ENCODE data around the gene PPP5C.
A peak's percentile ranks its signal among the peaks of the same experiment; 100 is the strongest.

The PPP5C gene

GRCh38 chr19:46383171-46383815 is 36.4 kb downstream of the PPP5C start:
- H3K4me1 Mint-ChIP-seq, result no peaks in the 10 kb centered on the region
- ATAC-seq, result no peak
- no peak overlapping the region for H3K4me3 Mint-ChIP-seq
- peaks cover 94% of the 10 kb centered on the region for H3K36me3 Mint-ChIP-seq
- no peak for DNase-seq (ENCODE audit: low spot score in 2 of 2)
- H3K27ac Mint-ChIP-seq, result no peak overlapping the region
- H3K9me3 Mint-ChIP-seq, result no peaks in the 10 kb centered on the region

- DNase-seq (ENCODE audit: low spot score in 2 of 2), result no peak
- Mint-ChIP-seq H3K4me3 (no peak overlapping the region), H3K36me3 (peaks cover 94% of the 10 kb centered on the region), H3K9me3 (no peaks in the 10 kb centered on the region), H3K4me1 (no peaks in the 10 kb centered on the region), H3K27ac (no peak overlapping the region)
- no peak for ATAC-seq
Measured at GRCh38 chr19:46383846-46384245, 37.0 kb downstream of the PPP5C start.

- peaks cover 94% of the 10 kb centered on the region for H3K36me3 Mint-ChIP-seq
- ATAC-seq (no peak), DNase-seq (ENCODE audit: low spot score in 2 of 2) (no peak)
- no peak overlapping the region for H3K27ac Mint-ChIP-seq
- no peaks in the 10 kb centered on the region for H3K4me1 Mint-ChIP-seq
- no peaks in the 10 kb centered on the region for H3K9me3 Mint-ChIP-seq
- H3K4me3 Mint-ChIP-seq, result no peak overlapping the region
Measured at GRCh38 chr19:46384396-46384795, 37.5 kb downstream of the PPP5C start.

- H3K4me3 Mint-ChIP-seq, result no peak overlapping the region
- no peaks in the 10 kb centered on the region for H3K9me3 Mint-ChIP-seq
- no peak for ATAC-seq
- H3K27ac Mint-ChIP-seq, result no peak overlapping the region
- peaks cover 91% of the 10 kb centered on the region for H3K36me3 Mint-ChIP-seq
- DNase-seq (ENCODE audit: low spot score in 2 of 2), result no peak
- H3K4me1 Mint-ChIP-seq, result no peaks in the 10 kb centered on the region
Measured at GRCh38 chr19:46385636-46386035, 38.7 kb downstream of the PPP5C start.

GRCh38 chr19:46386151-46386550 is 39.3 kb downstream of the PPP5C start:
- Mint-ChIP-seq H3K27ac (no peak overlapping the region), H3K9me3 (no peaks in the 10 kb centered on the region), H3K4me3 (no peak overlapping the region), H3K4me1 (no peaks in the 10 kb centered on the region), H3K36me3 (peaks cover 91% of the 10 kb centered on the region)
- no peak for ATAC-seq
- DNase-seq (ENCODE audit: low spot score in 2 of 2), result no peak

GRCh38 chr19:46386996-46387712 is 40.3 kb downstream of the PPP5C start:
- DNase-seq (ENCODE audit: low spot score in 2 of 2), result no peak
- H3K9me3 Mint-ChIP-seq, result no peaks in the 10 kb centered on the region
- H3K27ac Mint-ChIP-seq, result no peak overlapping the region
- no peaks in the 10 kb centered on the region for H3K4me1 Mint-ChIP-seq
- H3K4me3 Mint-ChIP-seq, result no peak overlapping the region
- ATAC-seq, result no peak
- H3K36me3 Mint-ChIP-seq, result peaks cover 88% of the 10 kb centered on the region

- Mint-ChIP-seq H3K9me3 (no peaks in the 10 kb centered on the region), H3K27ac (no peak overlapping the region), H3K4me3 (no peak overlapping the region), H3K36me3 (peaks cover 87% of the 10 kb centered on the region), H3K4me1 (no peaks in the 10 kb centered on the region)
- DNase-seq (ENCODE audit: low spot score in 2 of 2) (no peak), ATAC-seq (no peak)
Measured at GRCh38 chr19:46387713-46388130, 40.8 kb downstream of the PPP5C start.

- DNase-seq (ENCODE audit: low spot score in 2 of 2) (no peak), ATAC-seq (no peak)
- Mint-ChIP-seq H3K4me3 (no peak overlapping the region), H3K9me3 (no peaks in the 10 kb centered on the region), H3K27ac (no peak overlapping the region), H3K36me3 (peaks cover 80% of the 10 kb centered on the region), H3K4me1 (no peaks in the 10 kb centered on the region)
Measured at GRCh38 chr19:46388311-46389095, 41.6 kb downstream of the PPP5C start.

- Mint-ChIP-seq H3K27ac (peak overlapping the region; percentile 43), H3K4me3 (no peak overlapping the region), H3K9me3 (no peaks in the 10 kb centered on the region), H3K36me3 (peaks cover 69% of the 10 kb centered on the region), H3K4me1 (peaks cover 5% of the 10 kb centered on the region)
- ATAC-seq (no peak), DNase-seq (ENCODE audit: low spot score in 2 of 2) (no peak)
Measured at GRCh38 chr19:46390121-46390858, 43.4 kb downstream of the PPP5C start.

- Mint-ChIP-seq H3K4me1 (peaks cover 5% of the 10 kb centered on the region), H3K27ac (no peak overlapping the region)
Measured at GRCh38 chr19:46390866-46391265, 44.0 kb downstream of the PPP5C start.

GRCh38 chr19:46391296-46392251 is 44.7 kb downstream of the PPP5C start:
- Mint-ChIP-seq H3K4me1 (peaks cover 5% of the 10 kb centered on the region), H3K27ac (no peak overlapping the region), H3K4me3 (no peak overlapping the region), H3K9me3 (no peaks in the 10 kb centered on the region), H3K36me3 (peaks cover 62% of the 10 kb centered on the region)
- ATAC-seq, result no peak
- no peak for DNase-seq (ENCODE audit: low spot score in 2 of 2)

More at GRCh38 chr19:46390866-46391265, 44.0 kb downstream of the PPP5C start:
- Mint-ChIP-seq H3K4me3 (no peak overlapping the region), H3K9me3 (no peaks in the 10 kb centered on the region), H3K36me3 (peaks cover 65% of the 10 kb centered on the region)
- no peak for ATAC-seq
- no peak for DNase-seq (ENCODE audit: low spot score in 2 of 2)

GRCh38 chr19:46392252-46392801 is 45.4 kb downstream of the PPP5C start:
- ATAC-seq, result no peak
- peaks cover 54% of the 10 kb centered on the region for H3K36me3 Mint-ChIP-seq
- H3K4me1 Mint-ChIP-seq, result peaks cover 5% of the 10 kb centered on the region
- H3K4me3 Mint-ChIP-seq, result no peak overlapping the region
- DNase-seq (ENCODE audit: low spot score in 2 of 2), result no peak
- H3K27ac Mint-ChIP-seq, result peak overlapping the region; percentile 33
- H3K9me3 Mint-ChIP-seq, result no peaks in the 10 kb centered on the region

GRCh38 chr19:46392837-46393236 is 46.0 kb downstream of the PPP5C start:
- ATAC-seq, result no peak
- peaks cover 5% of the 10 kb centered on the region for H3K4me1 Mint-ChIP-seq
- H3K4me3 Mint-ChIP-seq, result no peak overlapping the region
- peak overlapping the region; percentile 33 for H3K27ac Mint-ChIP-seq
- no peak for DNase-seq (ENCODE audit: low spot score in 2 of 2)
- no peaks in the 10 kb centered on the region for H3K9me3 Mint-ChIP-seq
- peaks cover 49% of the 10 kb centered on the region for H3K36me3 Mint-ChIP-seq

Measured in stimulated activated effector memory CD8-positive, alpha-beta T cell treated with anti-CD3 and anti-CD28 coated beads, Interleukin-12 subunit alpha, Interleukin-12 subunit beta, amount 100 ng/mL, for 72 hours (primary cell).